ENCODE data around the gene LARP1.
"Not testable (repeated sequence)": the region's sequence is repeated elsewhere in the genome, so short reads cannot be mapped to it uniquely, and the experiment has no call there.

LARP1 gene

DNA sequence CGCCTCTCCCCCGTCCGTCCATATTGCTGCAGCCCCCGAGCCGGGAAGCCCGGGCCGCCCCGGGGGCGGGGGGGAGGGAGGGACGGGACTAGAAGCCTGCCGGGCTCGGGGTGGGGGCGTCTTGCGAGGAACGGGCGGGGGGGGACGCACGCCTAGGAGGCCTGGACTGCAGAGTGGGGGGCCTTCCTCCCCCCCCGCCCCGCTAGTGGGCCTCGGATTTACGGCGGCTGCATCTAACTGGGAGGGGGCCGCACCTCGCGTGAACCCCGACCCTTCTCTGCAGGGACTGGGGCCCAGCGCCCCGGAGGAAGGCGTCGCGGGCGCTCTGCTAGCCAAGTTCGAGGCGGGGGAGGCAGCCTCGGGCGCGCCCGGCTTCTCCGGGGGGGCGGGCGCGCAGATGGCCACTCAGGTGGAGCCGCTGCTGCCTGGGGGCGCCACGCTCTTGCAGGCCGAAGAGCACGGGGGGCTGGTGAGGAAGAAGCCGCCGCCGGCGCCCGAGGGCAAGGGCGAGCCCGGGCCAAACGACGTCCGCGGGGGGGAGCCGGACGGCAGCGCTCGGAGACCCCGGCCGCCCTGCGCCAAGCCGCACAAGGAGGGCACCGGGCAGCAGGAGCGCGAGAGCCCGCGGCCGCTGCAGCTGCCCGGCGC lies at the start of gene LARP1:
Gene LARP1 (plus strand): TSS at position 17 of the 648 bp plus-strand sequence. CDS start 381 bp downstream, at position 398.
- DNase-seq (ENCODE audit: low read depth), result peak; percentile 45

DNA sequence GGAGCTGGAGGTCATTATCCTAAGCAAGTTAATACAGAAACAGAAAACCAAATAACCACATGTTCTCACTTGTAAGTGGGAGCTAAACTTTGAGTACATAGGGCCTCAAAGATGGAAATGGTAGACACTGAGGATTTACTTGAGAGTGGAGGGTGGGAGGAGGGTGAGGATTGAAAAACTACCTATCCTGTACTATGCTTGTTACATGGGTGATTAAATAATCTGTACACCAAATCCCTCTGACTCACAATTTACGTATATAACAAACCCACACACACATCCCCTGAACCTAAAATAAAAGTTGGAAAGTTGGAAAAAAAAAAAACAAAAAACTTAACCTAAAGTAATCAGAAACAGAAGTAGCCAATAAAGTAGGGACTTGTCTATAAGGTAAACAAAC lies 48.8 kb upstream of the LARP1 start:
- peak; percentile 55 for DNase-seq (ENCODE audit: low read depth)

DNA sequence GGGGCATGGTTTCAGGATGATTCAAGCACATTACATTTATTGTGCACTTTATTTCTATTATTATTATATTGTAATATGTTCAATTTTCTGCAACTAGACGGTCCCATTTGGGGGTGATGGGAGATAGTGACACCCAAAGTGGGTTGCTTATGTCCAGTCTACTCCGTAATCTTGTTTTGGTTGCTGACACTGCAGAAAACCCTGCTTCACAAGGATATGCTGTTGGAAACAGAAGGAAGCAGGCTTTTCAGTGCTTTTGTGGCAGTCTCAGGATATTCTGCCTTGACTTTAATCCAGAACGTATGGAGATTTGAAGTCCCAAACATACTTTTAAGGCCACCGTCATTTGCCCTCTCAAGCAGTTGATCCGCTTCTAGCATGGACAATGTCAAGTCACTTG lies 47.5 kb upstream of the LARP1 start:
- no peak for DNase-seq (ENCODE audit: low read depth)

DNA sequence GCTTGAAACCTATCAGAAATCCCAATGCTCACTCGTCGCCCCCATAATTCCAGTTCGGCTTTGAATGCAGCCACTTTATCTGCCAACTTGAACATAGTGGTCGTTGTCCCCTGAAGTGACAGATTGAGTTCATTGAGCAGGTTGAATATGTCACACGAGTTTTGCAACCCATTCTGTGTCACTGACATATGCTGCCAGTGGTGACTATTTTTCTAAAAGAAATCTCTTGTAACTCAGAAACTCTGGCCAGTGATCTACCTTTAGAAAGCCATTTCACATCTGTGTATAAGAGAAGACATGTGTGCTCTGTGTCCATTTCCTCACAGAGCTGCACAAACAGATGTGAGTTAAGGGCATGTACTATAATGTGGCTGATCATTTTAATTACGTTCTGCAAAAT lies 47.0 kb upstream of the LARP1 start:
- DNase-seq (ENCODE audit: low read depth), result no peak

DNA sequence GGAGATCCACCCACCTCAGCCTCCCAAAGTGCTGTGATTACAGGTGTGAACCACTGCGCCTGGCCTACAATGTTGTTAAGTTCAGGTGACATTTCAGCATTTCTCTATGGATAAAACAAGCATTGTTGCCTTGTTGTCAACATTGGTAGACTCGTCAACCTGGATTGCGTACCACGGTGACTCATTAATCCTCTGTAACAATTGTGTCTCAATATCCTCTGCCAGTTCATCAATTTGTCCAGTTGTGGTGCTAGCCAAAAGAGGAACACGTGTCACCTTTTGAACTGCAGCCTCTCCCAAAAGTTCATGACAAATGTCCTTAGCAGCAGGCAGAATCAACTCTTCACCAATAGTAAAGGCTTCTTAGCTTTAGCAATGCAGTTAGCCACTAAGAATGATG lies 46.3 kb upstream of the LARP1 start:
- DNase-seq (ENCODE audit: low read depth), result peak; percentile 20

DNA sequence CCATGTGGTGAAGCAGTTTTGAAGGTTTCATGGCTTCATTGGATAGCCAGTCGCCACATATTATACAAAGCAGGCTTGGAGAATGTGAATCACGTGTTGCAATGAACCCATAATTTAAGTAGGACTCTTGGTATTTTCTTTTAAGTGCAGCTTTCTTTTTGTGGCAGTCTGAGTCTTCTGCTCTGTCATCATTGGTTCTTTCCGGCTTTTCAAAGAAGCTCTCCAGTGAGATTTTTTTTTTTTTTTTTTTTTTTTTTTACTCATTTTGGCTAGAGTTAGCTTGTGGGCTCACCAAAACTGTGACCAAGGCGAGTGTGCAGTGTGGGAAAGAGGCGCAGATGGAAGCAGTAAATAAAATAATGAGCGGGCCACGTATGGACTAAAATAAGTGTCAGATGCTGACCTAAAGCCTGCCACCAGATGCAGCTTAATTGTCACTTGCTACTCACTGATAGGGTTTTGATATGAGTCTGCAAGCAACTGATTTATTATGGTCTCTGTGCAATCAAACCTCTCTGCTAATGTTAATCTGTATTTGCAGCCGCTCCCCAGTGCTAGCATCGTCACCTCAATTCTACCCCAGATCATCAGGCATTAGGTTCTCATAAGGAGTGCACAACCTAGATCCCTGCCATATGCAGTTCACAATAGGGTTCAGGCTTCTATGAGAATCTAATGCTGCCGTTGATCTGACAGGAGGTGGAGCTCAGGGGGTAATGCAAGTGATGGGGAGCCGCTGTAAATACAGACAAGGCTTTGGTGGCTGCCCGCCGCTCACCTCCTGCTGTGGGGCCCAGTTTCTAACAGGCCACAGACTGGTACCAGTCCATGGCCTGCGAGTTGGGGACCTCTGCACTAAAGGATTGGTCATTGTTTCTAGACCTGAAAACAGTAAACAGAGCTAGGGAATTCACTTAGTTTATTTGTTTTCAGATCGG lies 45.5 kb upstream of the LARP1 start:
- no peak for DNase-seq (ENCODE audit: low read depth)

DNA sequence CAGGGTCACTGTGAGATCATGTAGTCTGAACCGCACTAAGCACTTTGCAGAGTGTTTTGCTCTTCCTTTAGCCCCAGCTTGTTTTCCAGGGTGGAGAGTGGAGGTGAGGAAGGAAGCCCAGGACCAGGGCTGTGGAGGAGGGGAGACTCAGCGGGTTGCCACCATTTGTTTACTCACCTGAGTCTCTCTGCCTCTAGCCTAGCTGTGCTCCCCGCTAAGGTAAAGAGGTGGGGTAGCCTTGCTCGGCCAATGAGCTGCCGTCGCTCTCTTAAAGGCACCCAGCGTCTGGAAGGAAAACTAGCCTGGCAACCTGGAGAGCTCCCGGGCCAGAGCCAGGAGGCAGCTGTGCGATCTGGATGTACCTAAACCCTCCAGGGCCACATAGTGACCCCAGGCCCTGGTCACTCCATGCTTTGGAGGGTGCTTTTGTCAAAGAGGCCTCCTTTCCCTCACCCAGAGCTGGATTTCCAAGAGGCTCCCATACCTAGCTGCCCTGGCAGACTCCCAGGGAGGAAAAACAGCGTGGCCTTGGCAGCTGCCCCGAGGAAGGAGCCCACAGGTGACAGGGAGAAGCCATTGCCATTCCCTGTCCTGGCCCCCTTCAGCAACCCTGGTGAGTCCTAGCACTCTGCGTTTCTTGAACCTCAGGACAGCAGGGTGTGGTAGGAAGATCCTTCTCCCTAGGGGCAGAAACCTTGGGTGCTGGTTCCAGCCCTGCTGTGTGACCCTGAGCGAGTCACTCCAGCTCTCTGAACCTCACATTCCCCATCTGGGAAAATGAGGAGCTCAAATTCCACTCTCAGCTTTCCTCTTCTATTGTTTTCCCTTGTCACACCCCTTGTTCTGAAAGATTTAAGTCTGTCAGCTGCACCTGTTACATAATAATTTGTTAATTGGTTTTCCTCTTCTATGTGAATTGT lies 42.4 kb upstream of the LARP1 start:
- no peak for DNase-seq (ENCODE audit: low read depth)

DNA sequence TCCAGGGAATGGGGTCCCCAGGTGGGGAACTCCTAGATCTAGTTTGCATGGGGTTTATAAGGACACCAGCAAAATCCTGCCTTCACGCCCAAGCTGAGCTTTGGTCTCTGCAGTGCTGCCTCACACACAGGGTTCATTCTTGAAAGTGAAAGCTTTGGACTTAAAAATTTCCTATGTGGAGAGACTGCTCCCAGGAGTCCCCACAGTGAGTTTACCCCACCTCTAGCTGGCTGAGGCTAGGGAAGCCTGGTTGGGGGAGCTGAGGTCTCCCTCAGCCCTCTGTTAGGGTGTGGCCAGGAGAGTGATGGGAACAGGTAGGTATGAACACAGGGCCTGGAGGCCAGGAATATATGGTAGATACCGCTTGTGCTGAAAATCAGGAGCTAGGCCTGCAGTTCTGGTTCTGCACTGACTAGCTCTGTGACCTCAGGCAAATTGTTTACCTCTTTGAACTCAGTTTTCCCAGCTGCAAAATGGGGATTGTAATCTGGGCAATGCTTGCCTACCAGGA lies 41.5 kb upstream of the LARP1 start:
- DNase-seq (ENCODE audit: low read depth), result peak; percentile 43

DNA sequence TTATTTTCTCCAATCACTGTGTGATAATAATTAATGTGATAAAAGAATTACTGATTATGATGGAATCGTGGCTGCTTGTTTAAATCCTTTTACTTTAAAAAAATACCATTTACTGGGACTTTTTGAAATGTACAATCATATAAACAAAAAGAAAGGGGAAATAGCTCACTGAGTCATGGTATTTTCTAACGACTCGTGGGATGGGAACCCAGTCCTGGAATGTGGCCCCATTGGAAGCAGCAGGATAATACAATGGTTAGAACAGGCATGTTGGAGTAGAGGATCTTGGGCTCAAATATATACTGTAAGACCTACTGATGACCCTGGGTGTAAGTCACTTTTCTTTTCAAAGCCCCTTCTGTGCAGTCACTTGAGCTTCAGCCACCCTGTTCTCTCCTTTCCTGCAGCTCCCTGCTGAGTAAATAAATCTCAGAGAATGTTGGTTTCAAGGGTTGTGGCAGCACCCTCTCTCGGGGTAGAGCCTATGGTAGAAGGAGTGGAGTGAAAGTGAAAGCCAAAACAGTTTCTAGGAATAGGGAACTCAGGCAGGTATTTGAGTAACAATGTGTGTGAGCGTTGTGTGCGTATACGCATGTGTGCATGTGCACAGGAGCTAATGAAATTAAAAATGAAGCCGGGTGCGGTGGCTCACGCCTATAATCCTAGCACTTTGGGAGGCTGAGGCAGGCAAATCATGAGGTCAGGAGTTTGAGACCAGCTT lies 40.8 kb upstream of the LARP1 start:
- peak; percentile 79 for DNase-seq (ENCODE audit: low read depth)

DNA sequence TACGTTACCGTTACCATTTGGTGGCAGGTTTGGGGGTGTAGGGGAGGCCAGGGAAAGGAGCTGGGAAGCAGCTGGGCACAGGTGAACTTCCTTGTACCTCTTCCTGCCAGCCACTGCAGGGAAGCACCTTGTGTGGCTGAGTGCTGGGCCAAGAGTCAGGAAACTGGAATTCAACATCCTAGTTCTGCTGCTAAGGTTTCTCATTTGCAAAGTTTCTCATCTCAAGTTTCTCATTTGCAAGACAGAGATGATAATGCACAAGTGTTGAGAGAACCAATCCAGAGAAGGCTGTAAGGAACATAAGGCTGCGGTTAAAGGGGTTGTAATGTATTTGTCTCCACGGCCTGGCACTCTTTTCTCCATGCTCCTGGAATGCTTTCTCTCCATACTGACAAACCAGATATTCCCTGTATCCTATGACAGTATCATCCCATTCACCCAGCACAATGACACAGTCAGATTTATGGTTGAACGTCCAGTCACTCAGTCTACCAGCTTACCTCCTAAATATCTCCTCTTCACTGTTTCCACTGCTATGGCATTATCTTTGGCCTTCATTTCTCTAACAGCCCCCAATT lies 33.6 kb upstream of the LARP1 start:
- no peak for DNase-seq (ENCODE audit: low read depth)

DNA sequence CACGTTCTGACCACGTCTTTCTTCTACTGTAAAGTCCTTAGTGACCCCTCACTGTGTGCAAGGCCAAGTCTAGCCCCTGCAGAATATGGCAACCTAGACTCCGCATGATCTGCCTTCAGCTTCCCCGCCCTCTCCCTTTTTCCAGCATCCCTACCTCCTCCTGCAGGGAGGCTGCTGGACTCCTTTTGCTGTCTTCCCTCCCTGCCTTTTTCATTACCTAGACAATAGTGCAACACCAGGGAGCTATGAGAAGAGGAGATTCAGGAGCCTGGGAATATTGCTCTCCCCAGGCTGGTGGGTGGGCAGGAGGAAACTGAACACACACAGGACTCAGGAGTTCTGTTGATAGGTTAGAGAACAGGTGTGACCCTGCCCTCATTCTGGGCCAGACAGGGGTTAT lies 33.1 kb upstream of the LARP1 start:
- DNase-seq (ENCODE audit: low read depth), result no peak

DNA sequence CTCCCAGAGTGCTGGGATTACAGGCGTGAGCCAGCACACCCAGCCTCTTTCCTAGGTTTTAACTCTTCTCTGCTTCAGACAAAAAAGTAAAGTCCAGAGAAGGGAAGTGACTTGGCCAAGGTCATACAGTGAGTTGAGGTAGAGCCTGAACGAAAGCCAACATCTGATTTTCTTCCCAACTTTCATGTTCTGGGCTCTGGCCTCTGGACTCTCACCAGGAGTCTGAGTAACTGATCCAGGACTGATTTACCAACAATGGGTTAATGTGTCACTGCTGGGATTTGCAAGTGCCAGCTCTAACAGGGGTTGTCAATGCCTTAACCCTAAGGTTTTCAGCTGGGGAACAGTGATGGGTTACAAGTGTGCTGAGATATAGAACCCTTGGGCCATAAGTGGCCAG lies 32.2 kb upstream of the LARP1 start:
- no peak for DNase-seq (ENCODE audit: low read depth)

DNA sequence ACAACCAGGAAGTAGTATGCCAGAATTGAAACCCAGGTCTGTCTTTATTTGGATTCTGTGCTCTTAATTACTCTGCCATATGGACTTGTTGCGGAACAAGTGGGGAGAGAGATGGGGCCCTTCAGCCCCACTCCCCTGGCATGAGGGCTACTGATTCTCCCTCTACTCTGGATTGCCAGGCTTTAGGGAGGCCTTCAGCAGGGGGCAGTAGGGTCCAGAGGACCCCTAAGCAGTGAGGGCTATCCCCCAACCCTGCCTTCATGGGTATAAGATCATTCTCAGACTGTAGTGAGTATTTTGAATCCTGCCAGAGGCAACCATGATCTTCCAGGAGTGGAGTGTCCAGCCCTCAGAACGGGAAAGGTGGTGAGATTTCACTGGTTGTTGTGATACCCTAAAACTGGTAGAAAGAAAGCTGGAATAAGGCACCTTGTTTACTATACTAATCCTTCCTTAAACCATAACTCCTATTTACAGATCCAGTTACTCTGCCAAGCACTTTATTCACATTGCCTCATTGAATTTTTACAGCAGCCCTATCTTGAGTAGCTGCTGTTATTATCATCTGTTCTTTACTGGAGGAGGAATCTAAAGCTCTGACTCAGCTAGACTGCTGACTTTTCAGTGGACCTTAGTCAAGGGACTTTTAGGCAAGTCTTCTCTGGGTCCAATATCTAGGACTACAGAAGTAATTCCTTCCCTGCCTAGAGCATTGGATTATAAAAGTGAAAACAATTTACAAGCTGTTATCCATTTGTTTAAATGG lies 31.3 kb upstream of the LARP1 start:
- peak; percentile 88 for DNase-seq (ENCODE audit: low read depth)

DNA sequence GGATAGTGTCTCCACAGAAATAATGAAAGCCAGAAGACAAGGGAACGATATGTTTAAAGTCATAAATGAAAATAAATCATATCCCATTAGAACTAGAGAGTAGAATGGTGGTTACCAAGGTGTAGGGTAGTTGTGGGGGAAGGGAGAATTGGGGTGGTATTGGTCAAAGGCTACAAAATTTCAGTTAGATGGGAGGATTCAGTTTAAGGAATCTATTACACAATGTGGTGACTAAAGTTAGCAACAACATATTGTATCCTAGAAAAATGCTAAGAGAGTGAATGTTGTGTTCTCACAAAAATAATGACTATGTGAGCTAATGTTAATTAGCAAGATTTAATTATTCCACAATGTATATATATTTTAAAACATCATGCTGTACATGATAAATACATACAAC lies 27.8 kb upstream of the LARP1 start:
- no peak for DNase-seq (ENCODE audit: low read depth)

DNA sequence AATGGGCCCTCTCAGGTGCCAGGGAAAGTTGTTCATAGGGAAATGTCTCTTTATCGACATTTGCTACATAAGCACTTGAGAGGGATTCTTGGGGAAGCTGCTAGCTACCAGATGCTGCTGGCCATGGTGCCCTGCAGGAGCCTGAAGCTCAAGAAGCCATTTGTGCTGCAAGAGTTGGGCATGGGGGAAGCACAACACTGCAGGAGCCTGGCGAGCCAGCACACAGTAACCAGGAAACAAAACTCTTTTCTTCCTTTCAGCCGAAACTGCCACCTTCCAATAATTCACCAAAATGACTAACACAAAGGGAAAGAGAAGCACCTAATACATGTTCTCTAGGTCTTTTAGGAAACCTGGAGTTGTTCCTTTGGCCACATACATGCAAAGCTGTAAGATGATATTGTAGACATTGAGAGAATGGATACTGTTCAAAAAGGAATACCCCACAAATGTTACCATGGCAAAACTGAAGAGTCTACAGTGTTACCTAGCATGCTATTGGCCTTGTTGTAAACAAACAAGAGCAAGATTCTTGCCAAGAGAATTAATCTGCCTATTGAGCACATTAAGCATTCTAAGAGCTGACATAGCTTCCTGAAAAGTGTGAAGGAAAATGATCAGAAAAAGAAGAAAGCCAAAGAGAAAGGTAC lies 26.1 kb upstream of the LARP1 start:
- no peak for DNase-seq (ENCODE audit: low read depth)

DNA sequence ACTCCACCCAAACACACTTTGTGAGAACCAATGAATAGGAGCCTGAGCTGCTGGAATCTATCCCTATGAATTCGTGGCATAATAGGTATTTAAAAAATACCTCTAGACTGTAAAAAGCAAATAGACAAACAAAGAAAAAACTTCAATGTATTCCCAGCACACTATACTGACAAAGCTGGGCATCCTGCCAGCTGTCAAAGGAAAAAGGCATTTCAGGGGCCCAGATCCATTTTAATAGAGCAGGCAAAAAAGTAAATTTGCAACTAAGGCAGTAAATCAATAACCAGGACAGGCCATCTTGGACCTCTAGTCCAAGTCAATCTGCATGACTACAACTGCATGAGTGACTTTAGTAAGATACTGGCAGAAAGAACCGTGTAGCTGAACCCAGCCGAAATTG lies 25.6 kb upstream of the LARP1 start:
- no peak for DNase-seq (ENCODE audit: low read depth)

DNA sequence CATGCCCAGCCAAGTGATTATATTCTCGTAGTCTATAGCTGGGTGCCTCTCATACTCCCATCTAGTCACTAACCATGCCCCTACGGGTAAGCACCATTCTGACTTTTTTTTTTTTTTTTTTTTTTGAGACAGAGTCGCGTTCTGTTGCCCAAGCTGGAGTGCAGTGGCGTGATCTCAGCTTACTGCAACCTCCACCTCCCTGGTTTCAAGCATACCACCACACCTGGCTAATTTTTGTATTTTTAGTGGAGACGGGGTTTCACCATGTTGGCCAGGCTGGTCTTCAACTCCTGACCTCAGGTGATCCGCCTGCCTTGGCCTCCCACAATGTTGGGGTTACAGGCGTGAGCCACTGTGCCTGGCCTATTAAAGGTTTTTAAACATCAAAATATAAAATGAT lies 24.4 kb upstream of the LARP1 start:
- DNase-seq (ENCODE audit: low read depth), result not testable (repeated sequence)

DNA sequence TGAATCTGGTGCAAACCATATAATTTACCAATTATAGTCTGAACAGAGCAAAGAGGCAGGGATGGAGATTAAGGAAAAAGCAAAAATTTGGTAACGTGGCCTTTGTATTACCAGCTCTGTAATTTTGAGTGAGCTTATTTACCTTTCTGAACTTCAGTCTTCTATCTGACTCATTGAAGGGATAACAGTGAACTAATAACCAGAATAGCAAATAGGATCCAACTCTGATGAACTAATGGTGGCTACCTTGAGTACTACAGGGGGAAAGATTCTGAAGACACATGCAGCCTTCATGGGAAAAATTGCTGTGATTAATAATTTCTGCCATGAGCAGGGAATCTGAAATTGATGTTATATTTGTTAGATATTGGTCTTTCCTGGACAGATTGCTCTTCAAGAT lies 23.0 kb upstream of the LARP1 start:
- DNase-seq (ENCODE audit: low read depth), result no peak

DNA sequence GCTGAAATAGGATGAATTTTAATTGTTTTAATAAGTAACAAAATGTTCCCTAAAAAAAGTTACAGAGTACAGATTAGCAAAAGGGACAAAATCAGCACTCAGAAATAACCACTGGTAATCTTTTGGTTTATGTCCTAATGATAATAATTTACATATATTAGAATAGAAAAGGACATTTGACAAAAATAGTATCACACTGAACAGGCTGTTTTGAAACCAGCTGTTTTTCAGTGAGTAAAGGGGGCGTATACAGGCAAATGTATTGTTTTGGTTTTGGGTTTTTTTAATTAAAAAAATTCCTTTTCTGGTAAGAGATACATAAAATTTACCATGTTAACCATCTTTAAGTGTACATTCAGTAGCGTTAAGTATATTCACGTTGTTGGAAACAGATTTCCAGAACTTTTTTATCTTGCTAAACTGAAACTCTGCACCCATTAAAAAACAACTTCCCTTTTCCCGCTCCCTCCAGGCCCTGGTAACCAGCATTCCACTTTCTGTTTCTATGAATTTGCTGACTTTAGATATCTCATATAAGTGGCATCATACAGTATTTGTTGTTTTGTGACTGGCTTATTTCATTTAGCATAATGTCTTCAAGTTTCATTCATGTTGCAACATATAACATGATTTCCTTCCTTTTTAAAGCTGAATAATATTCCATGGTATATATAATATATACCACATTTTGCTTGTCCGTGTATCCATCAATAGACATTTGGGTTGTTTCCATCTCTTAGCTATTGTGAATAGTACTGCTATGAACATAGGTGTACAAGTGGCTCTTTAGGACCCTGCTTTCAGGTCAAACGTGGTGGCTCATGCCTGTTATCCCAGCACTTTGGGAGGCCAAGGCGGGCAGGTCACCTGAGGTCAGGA lies 20.6 kb upstream of the LARP1 start:
- DNase-seq (ENCODE audit: low read depth), result no peak

Measured in iris pigment epithelial cell (primary cell).